ENCODE results near the gene CHRD.

CHRD gene

GRCh38 chr3:184375747-184376461, 4.0 kb upstream of the CHRD start:
- CTCF ChIA-PET, result interaction anchor here (0.6 to 1.9 kb wide), 2 partner anchors 89 to 138 kb away, joined by 3 to 12 read pairs; no protein-coding TSS in a partner anchor
- DNase-seq (ENCODE audit: low spot score), result no peak
- POLR2A ChIA-PET (ENCODE audit: low non-redundant PET), result no interaction called here
- no peak overlapping the region for H3K27ac ChIP-seq
- TF ChIP-seq CTCF (conservative IDR thresholded peaks at IDR 0.05; ENCODE audit: low read depth), result no peak

- POLR2A ChIA-PET (ENCODE audit: low non-redundant PET), result no interaction called here
- CTCF ChIA-PET, result interaction anchor here (0.8 kb wide), 1 partner anchor 164 kb away, joined by 3 read pairs; no protein-coding TSS in a partner anchor
- TF ChIP-seq CTCF (conservative IDR thresholded peaks at IDR 0.05; ENCODE audit: low read depth), result no peak
- no peak overlapping the region for H3K27ac ChIP-seq
- DNase-seq (ENCODE audit: low spot score), result no peak
Measured at GRCh38 chr3:184377374-184377773, 2.5 kb upstream of the CHRD start.

GRCh38 chr3:184377882-184378445, 1.9 kb upstream of the CHRD start, which contains the start of gene THPO:
Gene THPO (minus strand): TSS chr3:184378207. CDS start chr3:184376259, 1,948 bp downstream.
- CTCF ChIA-PET, result interaction anchor here (1.1 to 1.2 kb wide), 2 partner anchors 136 to 164 kb away, joined by 4 read pairs; no protein-coding TSS in a partner anchor
- H3K27ac ChIP-seq, result no peak within 1 kb of the TSS
- TF ChIP-seq CTCF (conservative IDR thresholded peaks at IDR 0.05; ENCODE audit: low read depth), result no peak
- POLR2A ChIA-PET (ENCODE audit: low non-redundant PET), result no interaction called here
- DNase-seq (ENCODE audit: low spot score), result no peak

GRCh38 chr3:184378651-184379357, 1.1 kb upstream of the CHRD start:
- no peak overlapping the region for H3K27ac ChIP-seq
- TF ChIP-seq CTCF (conservative IDR thresholded peaks at IDR 0.05; ENCODE audit: low read depth), result no peak
- DNase-seq (ENCODE audit: low spot score), result no peak
- CTCF ChIA-PET, result interaction anchor here (0.8 to 1.2 kb wide), 4 partner anchors 90 to 163 kb away, joined by 3 to 4 read pairs (median 4); no protein-coding TSS in a partner anchor
- POLR2A ChIA-PET (ENCODE audit: low non-redundant PET), result no interaction called here

GRCh38 chr3:184380185-184380626, 352 bp downstream of the CHRD start:
- no peak for TF ChIP-seq CTCF (conservative IDR thresholded peaks at IDR 0.05; ENCODE audit: low read depth)
- no peak overlapping the region for H3K27ac ChIP-seq
- CTCF ChIA-PET, result interaction anchor here (1.3 to 2.3 kb wide), 2 partner anchors 9 to 133 kb away, joined by 7 to 8 read pairs; no protein-coding TSS in a partner anchor
- peak; percentile 54 for DNase-seq (ENCODE audit: low spot score)
- POLR2A ChIA-PET (ENCODE audit: low non-redundant PET), result no interaction called here

GRCh38 chr3:184380627-184381260, 890 bp downstream of the CHRD start:
- ChIA-PET POLR2A (ENCODE audit: low non-redundant PET) (no interaction called here), CTCF (interaction anchor here (1.3 to 2.3 kb wide), 2 partner anchors 9 to 133 kb away, joined by 7 to 8 read pairs; no protein-coding TSS in a partner anchor)
- TF ChIP-seq CTCF (conservative IDR thresholded peaks at IDR 0.05; ENCODE audit: low read depth), result no peak
- DNase-seq (ENCODE audit: low spot score), result no peak
- no peak overlapping the region for H3K27ac ChIP-seq

All from RWPE1 (cell line).